Measurements from ENCODE around the gene METTL22.
"Not testable (repeated sequence)": the region's sequence is repeated elsewhere in the genome, so short reads cannot be mapped to it uniquely, and the experiment has no call there.

The METTL22 gene

GRCh38 chr16:8632675-8633182, 11.2 kb downstream of the METTL22 start:
- no peak for DNase-seq

- no peak for DNase-seq
Observed at GRCh38 chr16:8634991-8635736, 13.7 kb downstream of the METTL22 start.

- DNase-seq, result no peak
Observed at GRCh38 chr16:8639694-8640093, 18.2 kb downstream of the METTL22 start.

- DNase-seq, result no peak
Observed at GRCh38 chr16:8641671-8642070, 20.2 kb downstream of the METTL22 start.

- no peak for DNase-seq
Observed at GRCh38 chr16:8642146-8642545, 20.6 kb downstream of the METTL22 start.

GRCh38 chr16:8644211-8645140, 23.0 kb downstream of the METTL22 start:
- no peak for DNase-seq

- DNase-seq, result no peak
Observed at GRCh38 chr16:8645141-8645521, 23.6 kb downstream of the METTL22 start.

GRCh38 chr16:8645831-8646230, 24.3 kb downstream of the METTL22 start:
- DNase-seq, result no peak

GRCh38 chr16:8646326-8647053, 25.0 kb downstream of the METTL22 start:
- no peak for DNase-seq

GRCh38 chr16:8647721-8648318, 26.3 kb downstream of the METTL22 start:
- DNase-seq, result no peak

- DNase-seq, result no peak
Observed at GRCh38 chr16:8648877-8649276, 27.4 kb downstream of the METTL22 start.

- no peak for DNase-seq
Observed at GRCh38 chr16:8649829-8650554, 28.5 kb downstream of the METTL22 start.

GRCh38 chr16:8651958-8652357, 30.5 kb downstream of the METTL22 start:
- DNase-seq, result not testable (repeated sequence)

GRCh38 chr16:8655184-8655717, 33.8 kb downstream of the METTL22 start:
- DNase-seq, result peak; percentile 35

- DNase-seq, result no peak
Observed at GRCh38 chr16:8656376-8656775, 34.9 kb downstream of the METTL22 start.

- peak; percentile 70 for DNase-seq
Observed at GRCh38 chr16:8660841-8661301, 39.4 kb downstream of the METTL22 start.

GRCh38 chr16:8661703-8662102, 40.2 kb downstream of the METTL22 start:
- no peak for DNase-seq

- no peak for DNase-seq
Observed at GRCh38 chr16:8663192-8664089, 41.9 kb downstream of the METTL22 start.

- no peak for DNase-seq
Observed at GRCh38 chr16:8665529-8665928, 44.0 kb downstream of the METTL22 start.

- DNase-seq, result no peak
Observed at GRCh38 chr16:8667492-8667891, 46.0 kb downstream of the METTL22 start.

Data from stimulated activated CD4-positive, alpha-beta T cell treated with anti-CD3 and anti-CD28 coated beads, Interleukin-4, amount 100 ng/mL, for 24 hours (primary cell).